Left lobe of liver (tissue), 1 donor: Measurements from ENCODE around the gene FYB2. TPM values are rescaled to one million over a fixed set of nuclear protein-coding genes. Genes with fewer than 3 reads are reported as not detected.

Experiments used
- total RNA-seq: library from RNA; stranded (reverse); gene quantifications from one replicate; pipeline ENCODE4 v1.2.1, GENCODE V29; 2021
- donor health status: DM: no; HTN: yes; CAD: no.

Gene FYB2
- total RNA-seq, 1 donor from 2014 or later: 19.4 TPM

Other genes starting within 250 kb of the FYB2 start
- 53.9 TPM for gene PLPP3, start 239.8 kb downstream of the FYB2 start, total RNA-seq
- gene PRKAA2, start 174.1 kb downstream of the FYB2 start, total RNA-seq: 0.40 TPM
- gene C8A, start 35.4 kb upstream of the FYB2 start, total RNA-seq: 302 TPM
- gene C8B, start 146.6 kb upstream of the FYB2 start, total RNA-seq: 288 TPM